ENCODE data around the gene XRCC3.

- TF ChIP-seq CTCF (IDR thresholded peaks at IDR 0.05) (no peak), POLR2A (IDR thresholded peaks at IDR 0.05) (no peak)
Measured at GRCh38 chr14:103710771-103711377, 4.4 kb downstream of the XRCC3 start.
